Anterior cingulate cortex (tissue), 58 donors: ENCODE data around the gene PCDH9.

Experiments used
- DNase-seq, 58 donors: peaks; one replicate each; lab custom pipeline; 2025; lab: John Stamatoyannopoulos, UW

Gene PCDH9

GRCh38 chr13:66859934-66860877 lies 369.9 kb downstream of the PCDH9 start:
- no peak for DNase-seq

- DNase-seq = no peak
These were observed 371.1 kb downstream of the PCDH9 start for GRCh38 chr13:66859078-66859477.

- no peak for DNase-seq
These were observed 372.0 kb downstream of the PCDH9 start for GRCh38 chr13:66858163-66858562.

DNA sequence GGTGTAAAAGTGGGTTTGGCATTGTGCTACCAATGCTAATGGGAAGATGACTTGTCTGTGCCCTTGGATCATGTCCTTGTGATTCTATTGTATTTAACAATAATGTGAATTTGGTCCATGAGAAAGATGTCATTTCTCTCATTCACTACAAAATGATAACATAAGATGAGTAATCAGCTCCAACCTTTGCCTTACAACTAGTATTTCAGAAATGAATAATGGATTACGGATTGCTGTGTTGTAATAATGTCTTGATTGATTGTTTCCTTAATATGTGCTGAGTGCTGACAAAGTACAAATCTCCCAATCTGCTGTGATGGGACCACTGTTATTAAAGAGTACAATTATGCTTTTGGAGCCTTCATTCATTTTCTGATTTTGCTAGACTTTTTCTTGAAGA lies 375.0 kb downstream of the PCDH9 start:
- no peak for DNase-seq

GRCh38 chr13:66853564-66853963 lies 376.6 kb downstream of the PCDH9 start:
- no peak for DNase-seq

DNA sequence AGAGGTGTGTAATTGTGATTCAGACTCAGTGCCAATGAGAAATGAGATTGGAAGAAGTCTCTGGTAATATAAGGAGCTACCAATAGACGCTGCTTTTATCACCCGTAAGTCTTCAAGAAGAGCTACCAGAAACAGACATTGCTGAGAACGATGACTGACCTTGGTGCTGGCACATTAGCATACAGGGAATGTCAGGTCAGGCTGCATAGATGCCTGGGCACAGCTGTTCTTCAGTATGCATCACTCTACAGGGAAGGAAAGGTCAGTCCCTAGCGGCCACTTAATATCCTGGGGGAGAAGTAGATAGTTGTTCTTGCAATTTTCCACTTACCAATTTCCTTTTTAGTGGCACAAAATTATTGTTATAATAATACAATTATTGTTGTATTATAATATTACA lies 380.4 kb downstream of the PCDH9 start:
- DNase-seq = no peak

DNA sequence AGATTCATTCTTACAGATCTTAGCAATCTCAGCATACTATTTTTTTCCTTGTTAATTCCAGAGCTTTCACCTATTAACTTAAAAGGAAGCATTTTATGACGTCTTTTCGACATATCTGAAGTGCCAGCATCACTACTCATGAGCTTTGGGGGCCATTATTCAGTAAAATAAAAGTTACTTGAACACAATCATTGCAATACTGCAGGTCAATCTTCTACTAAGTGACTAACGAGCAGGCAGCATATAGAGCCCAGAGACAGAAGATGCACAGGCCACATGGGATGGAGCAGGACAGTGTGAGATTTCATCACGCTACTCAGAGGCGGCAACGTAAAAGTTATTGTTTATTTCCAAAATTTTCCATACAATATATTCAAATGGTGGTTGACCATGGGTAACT lies 382.6 kb downstream of the PCDH9 start:
- no peak for DNase-seq

- no peak for DNase-seq
These were observed 384.7 kb downstream of the PCDH9 start for GRCh38 chr13:66845393-66845792.

GRCh38 chr13:66844933-66845332 lies 385.2 kb downstream of the PCDH9 start:
- no peak for DNase-seq

- DNase-seq = peak in 2 of 58 donors; percentile 4 to 16
These were observed 387.4 kb downstream of the PCDH9 start for GRCh38 chr13:66842766-66843165.

DNA sequence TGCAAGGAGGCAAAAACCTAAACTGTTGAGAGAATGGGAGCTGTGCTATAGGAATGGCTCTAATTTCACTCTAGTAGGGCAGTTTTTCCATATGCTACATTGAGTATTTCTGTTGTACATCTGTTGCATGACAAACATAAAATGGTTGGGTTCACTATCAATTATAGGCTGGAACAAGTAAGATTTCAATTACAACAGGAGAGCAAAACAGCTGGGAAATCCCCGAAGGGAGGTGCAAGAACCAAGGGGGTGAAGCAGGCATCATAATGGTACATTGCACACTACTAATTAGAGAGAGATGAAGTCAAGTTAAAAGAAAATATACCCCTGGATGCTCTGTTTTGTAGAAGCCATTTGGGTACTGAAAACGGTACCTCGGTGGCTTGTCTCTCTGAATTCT lies 389.5 kb downstream of the PCDH9 start:
- DNase-seq = no peak

GRCh38 chr13:66837246-66837645 lies 392.9 kb downstream of the PCDH9 start:
- DNase-seq = no peak

- peak in 55 of 58 donors; percentile 8 to 98 (median 67) for DNase-seq
These were observed 395.0 kb downstream of the PCDH9 start for GRCh38 chr13:66835040-66835628.

DNA sequence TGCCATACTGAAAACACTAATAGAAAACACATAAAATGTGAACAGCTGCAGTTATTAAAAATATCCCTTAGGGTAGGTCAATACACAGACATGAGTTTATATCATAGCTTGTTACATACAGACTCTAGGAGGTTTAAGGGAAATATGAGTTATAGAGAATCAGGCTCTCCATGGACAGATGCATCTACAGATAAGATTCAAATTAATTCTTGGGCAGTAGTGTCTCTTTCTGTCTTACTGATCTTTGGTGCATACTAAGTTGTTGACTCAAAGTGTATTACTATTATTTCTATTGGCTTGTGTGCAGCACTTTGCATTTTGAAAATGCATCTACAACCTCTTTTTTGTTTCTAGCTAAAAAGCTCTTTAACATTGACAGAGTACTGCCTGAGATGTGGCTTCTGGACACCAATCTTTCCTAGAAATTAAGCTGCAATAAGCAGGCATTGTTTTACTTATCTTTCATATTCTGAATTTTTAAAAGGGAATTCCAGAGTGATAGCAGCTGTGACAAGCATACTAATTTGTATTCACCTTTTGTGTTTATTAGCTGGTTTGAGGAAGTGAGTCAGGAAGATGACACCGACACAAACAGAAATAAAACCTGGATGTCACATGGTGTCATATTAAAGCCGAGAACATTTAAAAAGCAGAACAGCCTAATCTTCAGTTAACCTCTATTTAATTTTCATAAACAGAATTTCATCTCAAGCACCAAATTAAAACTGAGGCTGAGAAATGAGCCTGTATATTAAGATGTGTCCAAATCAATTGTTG lies 399.0 kb downstream of the PCDH9 start:
- DNase-seq = no peak

- DNase-seq = no peak
These were observed 400.3 kb downstream of the PCDH9 start for GRCh38 chr13:66829803-66830202.

DNA sequence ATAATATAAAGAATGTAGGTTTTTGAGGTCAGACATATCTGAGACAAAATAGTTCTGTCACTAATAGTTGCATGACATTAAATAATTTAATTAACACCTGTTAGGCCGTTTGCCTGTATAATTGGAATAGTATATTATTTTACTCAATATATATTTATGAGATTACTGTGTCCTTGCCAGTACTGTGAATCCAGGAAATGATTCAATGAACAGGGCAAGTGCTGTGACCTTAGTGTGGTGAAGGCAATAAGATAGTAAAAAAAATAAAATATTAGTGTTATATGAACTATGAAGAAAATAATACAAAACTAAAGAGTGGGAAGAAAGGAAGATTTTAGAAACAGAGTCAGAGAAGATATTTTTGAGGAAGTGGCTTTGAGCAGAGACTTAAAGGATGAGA lies 403.7 kb downstream of the PCDH9 start:
- DNase-seq = no peak

DNA sequence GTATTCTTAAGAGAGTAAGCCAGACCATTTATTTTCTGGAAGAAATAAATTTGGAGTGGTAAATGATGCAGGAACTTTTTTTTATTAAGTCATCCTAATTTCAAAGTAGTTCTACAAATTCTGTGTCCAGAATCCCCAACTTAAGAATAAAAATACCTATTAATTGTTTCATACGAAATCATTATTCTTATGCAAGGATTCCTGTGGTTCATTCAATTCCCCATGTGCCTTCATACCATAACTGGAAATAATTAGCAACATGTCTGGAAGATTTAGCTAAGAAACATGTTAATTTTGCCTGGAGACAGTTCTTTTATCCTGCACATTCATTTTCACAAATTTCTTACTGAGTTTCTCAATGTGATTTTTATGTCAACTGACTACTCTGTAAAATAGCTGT lies 408.6 kb downstream of the PCDH9 start:
- DNase-seq = no peak

DNA sequence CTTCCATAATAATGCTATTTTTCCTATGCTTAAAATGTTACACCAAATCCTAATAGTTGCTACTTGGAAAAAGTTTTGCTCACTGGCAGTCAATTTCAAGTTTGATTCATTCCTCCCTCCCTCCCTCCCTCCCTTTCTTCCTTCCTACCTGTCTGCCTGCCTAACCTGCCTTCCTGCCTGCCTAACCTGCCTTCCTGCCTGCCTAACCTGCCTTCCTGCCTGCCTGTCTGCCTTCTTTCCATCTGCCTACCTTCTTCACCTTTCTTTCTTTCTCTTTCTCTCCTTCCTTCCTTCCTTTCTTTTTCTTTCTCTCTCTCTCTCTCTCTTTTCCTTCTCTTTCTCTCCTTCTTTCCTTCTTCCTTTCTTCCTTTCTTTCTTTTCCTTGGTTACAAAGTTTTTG lies 418.7 kb downstream of the PCDH9 start:
- no peak for DNase-seq

DNA sequence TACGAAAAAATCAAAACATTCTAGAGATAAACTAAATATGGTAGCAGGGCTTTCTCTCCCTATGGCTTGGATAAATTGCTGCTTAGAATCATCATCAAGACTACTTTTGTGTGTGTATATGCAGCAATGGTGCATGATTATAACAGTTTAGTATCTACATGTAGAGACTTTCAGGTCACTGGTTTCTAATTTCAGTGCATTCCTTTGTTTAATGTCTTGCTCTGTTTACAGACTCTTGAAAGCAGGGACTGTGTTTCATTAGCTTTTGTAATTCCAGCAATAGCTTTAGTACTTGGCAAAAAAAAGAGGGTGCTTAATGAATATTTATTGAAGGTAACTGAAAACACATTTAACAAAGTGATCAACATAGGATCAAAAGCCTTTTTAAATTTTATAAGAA lies 420.7 kb downstream of the PCDH9 start:
- DNase-seq = no peak

DNA sequence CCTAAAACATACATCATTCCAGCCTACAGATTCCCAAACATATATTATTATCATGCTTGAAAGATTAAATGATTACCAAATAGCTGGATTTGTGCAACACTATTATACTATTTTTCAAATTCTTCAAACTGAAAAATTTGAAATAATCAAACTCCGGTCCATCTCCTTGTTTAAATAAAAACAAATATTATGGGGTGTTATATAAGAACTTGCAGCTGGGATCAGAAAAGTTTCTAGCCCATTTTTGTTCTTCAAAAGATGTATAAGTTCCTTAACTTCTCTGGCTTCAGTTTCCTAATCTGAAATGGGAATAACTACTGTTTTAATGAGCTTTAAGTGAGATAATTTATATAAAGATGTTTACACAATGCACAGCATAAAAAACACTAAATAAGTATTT lies 422.9 kb downstream of the PCDH9 start:
- no peak for DNase-seq

- peak in 1 of 58 donors; percentile 4 for DNase-seq
These were observed 424.5 kb downstream of the PCDH9 start for GRCh38 chr13:66805657-66806056.
